Vagina (tissue), 2 donors: ENCODE data around the gene TPH1.
A peak's percentile ranks its signal among the peaks of the same experiment; 100 is the strongest.

Source experiments
- CTCF ChIP-seq, 3 experiments: fragments of 450-650 bp in 2 of 3; fragments of 200-600 bp in 1 of 3; sonication (generic) in 1 of 3; IDR thresholded peaks; one replicate each; pipeline ENCODE4 v1.5.1; 2017 to 2019; ENCODE audit warnings: antibody characterized with exemption in 3 of 3, mild to moderate bottlenecking in 2 of 3, moderate library complexity in 2 of 3
- POLR2A ChIP-seq, 2 donors: fragments of 450-650 bp; IDR thresholded peaks; one replicate each; pipeline ENCODE4 v1.6.1; 2017; ENCODE audit warnings: antibody characterized with exemption in 2 of 2, mild to moderate bottlenecking in 2 of 2, moderate library complexity in 2 of 2
- POLR2AphosphoS5 ChIP-seq, 2 donors: sonication (generic); formaldehyde crosslinking; IDR thresholded peaks; one replicate each; pipeline ENCODE4 v1.9.0; 2017; ENCODE audit warnings: antibody characterized with exemption in 2 of 2, mild to moderate bottlenecking in 2 of 2, low read depth in 1 of 2; ENCODE audit not compliant: insufficient read depth in 1 of 2

GRCh38 chr11:18012906-18013781, 32.9 kb downstream of the TPH1 start, which contains the start of gene SERGEF:
- TF ChIP-seq CTCF (IDR thresholded peaks at IDR 0.05) (peak in 1 of 3 experiments; percentile 14), POLR2A (IDR thresholded peaks at IDR 0.05) (no peak), POLR2AphosphoS5 (IDR thresholded peaks at IDR 0.05; ENCODE audit: insufficient read depth in 1 of 2, low read depth in 1 of 2) (peak in 1 of 2 donors; percentile 82)
